SK-N-SH treated with all-trans-retinoic acid at 6 μM for 48 hours (cell line): ENCODE measurements around the gene HBS1L.

ENCODE experiments used
- ATAC-seq: fragments of 200-7000 bp; cut with Tn5 transposase; 3 replicates; pipeline ENCODE4 v1.9.1; 2020; ENCODE audit warnings: mild to moderate bottlenecking, moderate library complexity
- ARNTL ChIP-seq: fragments of 450-650 bp; formaldehyde crosslinking; IDR thresholded peaks from 2 replicates; pipeline ENCODE4 v1.5.0; 2020; ENCODE audit warnings: low read depth, mild to moderate bottlenecking, moderate library complexity, borderline replicate concordance
- BACH2 ChIP-seq: fragments of 250-450 bp; sonication (Bioruptor Pico); IDR thresholded peaks from 2 replicates; pipeline ENCODE4 v1.9.0; 2021; ENCODE audit warnings: mild to moderate bottlenecking, borderline replicate concordance
- CREB5 ChIP-seq: fragments of 250-450 bp; sonication (Bioruptor Pico); IDR thresholded peaks from 2 replicates; pipeline ENCODE4 v1.5.1; 2020; ENCODE audit warnings: low read depth, mild to moderate bottlenecking, moderate library complexity
- CSDC2 ChIP-seq: fragments of 250-450 bp; sonication (Bioruptor Pico); IDR thresholded peaks from 2 replicates; pipeline ENCODE4 v1.5.0; 2020; ENCODE audit warnings: mild to moderate bottlenecking, moderate library complexity
- CSRNP3 ChIP-seq: fragments of 250-450 bp; sonication (Bioruptor Pico); IDR thresholded peaks from 2 replicates; pipeline ENCODE4 v1.5.1; 2021; ENCODE audit warnings: mild to moderate bottlenecking, moderate library complexity
- ESRRG ChIP-seq: fragments of 250-450 bp; sonication (Bioruptor Pico); IDR thresholded peaks from 2 replicates; pipeline ENCODE4 v1.6.1; 2021; ENCODE audit warnings: mild to moderate bottlenecking
- GLIS3 ChIP-seq: fragments of 250-450 bp; sonication (Bioruptor Pico); IDR thresholded peaks from 2 replicates; pipeline ENCODE4 v1.5.0; 2020; ENCODE audit warnings: mild to moderate bottlenecking, moderate library complexity
- ISL1 ChIP-seq: fragments of 250-450 bp; sonication (Bioruptor Pico); IDR thresholded peaks from 2 replicates; pipeline ENCODE4 v2.1.2; 2022; ENCODE audit warnings: mild to moderate bottlenecking, moderate library complexity
- OSR1 ChIP-seq: fragments of 250-450 bp; sonication (Bioruptor Pico); IDR thresholded peaks from 2 replicates; pipeline ENCODE4 v1.8.0; 2022; ENCODE audit warnings: moderate library complexity, mild to moderate bottlenecking, inconsistent platforms
- PATZ1 ChIP-seq: fragments of 250-450 bp; sonication (Bioruptor Pico); IDR thresholded peaks from 2 replicates; pipeline ENCODE4 v1.8.0; 2020; ENCODE audit warnings: mild to moderate bottlenecking, moderate library complexity, borderline replicate concordance
- POU6F1 ChIP-seq: fragments of 250-450 bp; sonication (Bioruptor Pico); IDR thresholded peaks from 2 replicates; pipeline ENCODE4 v1.8.0; 2021; ENCODE audit warnings: low read depth, mild to moderate bottlenecking, moderate library complexity, borderline replicate concordance
- PPARA ChIP-seq: fragments of 250-450 bp; sonication (Bioruptor Pico); IDR thresholded peaks from 2 replicates; pipeline ENCODE4 v1.5.0; 2020; ENCODE audit warnings: mild to moderate bottlenecking, borderline replicate concordance
- SNAI2 ChIP-seq: fragments of 250-450 bp; sonication (Bioruptor Pico); IDR thresholded peaks from 2 replicates; pipeline ENCODE4 v1.5.0; 2020; ENCODE audit warnings: mild to moderate bottlenecking, moderate library complexity
- TCF4 ChIP-seq: fragments of 250-450 bp; sonication (Bioruptor Pico); IDR thresholded peaks from 2 replicates; pipeline ENCODE4 v1.8.0; 2021; ENCODE audit warnings: mild to moderate bottlenecking, moderate library complexity, borderline replicate concordance
- TOX ChIP-seq: fragments of 250-450 bp; sonication (Bioruptor Pico); IDR thresholded peaks from 2 replicates; pipeline ENCODE4 v1.8.0; 2021; ENCODE audit warnings: mild to moderate bottlenecking, moderate library complexity, borderline replicate concordance
- ZFP3 ChIP-seq: fragments of 250-450 bp; sonication (Bioruptor Pico); IDR thresholded peaks from 2 replicates; pipeline ENCODE4 v1.5.0; 2020; ENCODE audit warnings: mild to moderate bottlenecking, moderate library complexity
- ZFP30 ChIP-seq: fragments of 450-650 bp; formaldehyde crosslinking; IDR thresholded peaks from 2 replicates; pipeline ENCODE4 v1.5.0; 2022; ENCODE audit warnings: mild to moderate bottlenecking, moderate library complexity
- ZNF565 ChIP-seq: fragments of 450-650 bp; formaldehyde crosslinking; conservative IDR thresholded peaks from 2 replicates; pipeline ENCODE4 v1.5.0; 2020; ENCODE audit warnings: low read depth, mild to moderate bottlenecking, moderate library complexity
- ZNF70 ChIP-seq: fragments of 450-650 bp; formaldehyde crosslinking; IDR thresholded peaks from 2 replicates; pipeline ENCODE4 v1.5.0; 2020; ENCODE audit warnings: mild to moderate bottlenecking, moderate library complexity
- ZNF8 ChIP-seq: fragments of 450-650 bp; formaldehyde crosslinking; IDR thresholded peaks from 2 replicates; pipeline ENCODE4 v1.5.0; 2020; ENCODE audit warnings: mild to moderate bottlenecking, moderate library complexity

Gene HBS1L

GRCh38 chr6:135064586-135064985 lies 10.0 kb upstream of the HBS1L start:
- no peak for TF ChIP-seq BACH2 (CRISPR knock-in tag)
- no peak for TF ChIP-seq PPARA (CRISPR knock-in tag)
- ATAC-seq = no peak

- no peak for TF ChIP-seq ESRRG (CRISPR knock-in tag)
- no peak for TF ChIP-seq PATZ1
- TF ChIP-seq ISL1 (CRISPR knock-in tag) = no peak
- TF ChIP-seq CREB5 (CRISPR knock-in tag) = no peak
- TF ChIP-seq ARNTL (CRISPR knock-in tag) = no peak
- TF ChIP-seq SNAI2 (CRISPR knock-in tag) = no peak
- no peak for TF ChIP-seq ZNF8 (CRISPR knock-in tag)
- TF ChIP-seq CSRNP3 (CRISPR knock-in tag) = no peak
- TF ChIP-seq POU6F1 (CRISPR knock-in tag) = no peak
- TF ChIP-seq GLIS3 (CRISPR knock-in tag) = no peak
- TF ChIP-seq ZNF565 (CRISPR knock-in tag) = no peak
- TF ChIP-seq ZNF70 (CRISPR knock-in tag) = no peak
- TF ChIP-seq TOX = no peak
- no peak for ATAC-seq
These were observed 9.3 kb upstream of the HBS1L start for GRCh38 chr6:135063926-135064325.

GRCh38 chr6:135062735-135063134 lies 8.1 kb upstream of the HBS1L start:
- no peak for ATAC-seq
- TF ChIP-seq PPARA (CRISPR knock-in tag) (no peak), ESRRG (CRISPR knock-in tag) (no peak), GLIS3 (CRISPR knock-in tag) (no peak), ZFP3 (no peak), POU6F1 (CRISPR knock-in tag) (no peak), CSRNP3 (CRISPR knock-in tag) (no peak), CSDC2 (CRISPR knock-in tag) (no peak), PATZ1 (no peak), BACH2 (CRISPR knock-in tag) (no peak), ARNTL (CRISPR knock-in tag) (no peak), ZFP30 (CRISPR knock-in tag) (no peak), ZNF70 (CRISPR knock-in tag) (no peak), TCF4 (CRISPR knock-in tag) (no peak), ZNF8 (CRISPR knock-in tag) (no peak), CREB5 (CRISPR knock-in tag) (no peak), ZNF565 (CRISPR knock-in tag) (no peak), OSR1 (CRISPR knock-in tag) (no peak)
- TF ChIP-seq, all 23 proteins: peak for 0
